ENCODE data around the gene RB1. TPM values are rescaled to one million over a fixed set of nuclear protein-coding genes. Genes with fewer than 3 reads are reported as not detected.
A peak's percentile ranks its signal among the peaks of the same experiment; 100 is the strongest.
"Not testable (repeated sequence)": the region's sequence is repeated elsewhere in the genome, so short reads cannot be mapped to it uniquely, and the experiment has no call there.

The RB1 gene
- total and polyA plus RNA-seq, 4 donors, result 10.0 to 69.9 (median 26.1) TPM

GRCh38 chr13:48414501-48414900 is 111.0 kb downstream of the RB1 start:
- peaks cover 0 to 18% (median 0%) of the 10 kb centered on the region in 5 donors for H3K4me1 ChIP-seq (ENCODE audit: control insufficient read depth in 5 of 5, insufficient read depth in 5 of 5, low read length in 5 of 5)
- no peak for TF ChIP-seq CTCF (IDR thresholded peaks at IDR 0.05; ENCODE audit: control extremely low read depth, extremely low read depth)

GRCh38 chr13:48415516-48415915 is 112.0 kb downstream of the RB1 start:
- Histone ChIP-seq H3K36me3 (ENCODE audit: control insufficient read depth in 4 of 4, insufficient read depth in 4 of 4, low read length in 4 of 4) (peaks cover 0 to 4% (median 3%) of the 10 kb centered on the region in 4 donors), H3K4me3 (no peak overlapping the region), H3K9me3 (ENCODE audit: control insufficient read depth in 4 of 4, insufficient read depth in 3 of 4, low read length in 3 of 4) (no peaks in the 10 kb centered on the region), H3K27ac (ENCODE audit: low read depth in 1 of 2, low read length in 1 of 2) (no peak overlapping the region), H3K4me1 (ENCODE audit: control insufficient read depth in 5 of 5, insufficient read depth in 5 of 5, low read length in 5 of 5) (peaks cover 0 to 12% (median 0%) of the 10 kb centered on the region in 5 donors), H3K9ac (ENCODE audit: insufficient read depth in 1 of 2, low read length in 2 of 2) (no peak overlapping the region), H3K27me3 (ENCODE audit: control insufficient read depth in 3 of 3, insufficient read depth in 3 of 3, low read length in 2 of 3) (no peaks in the 10 kb centered on the region)
- WGBS, 2 donors, result 91 to 96% methylated on average over 2 of the region's 2 CpGs
- DNase-seq (no peak), ATAC-seq (ENCODE audit: insufficient read depth, low FRiP score) (no peak)
- no peak for TF ChIP-seq CTCF (IDR thresholded peaks at IDR 0.05; ENCODE audit: control extremely low read depth, extremely low read depth)

More at GRCh38 chr13:48414501-48414900, 111.0 kb downstream of the RB1 start:
- Histone ChIP-seq H3K9me3 (ENCODE audit: control insufficient read depth in 4 of 4, insufficient read depth in 3 of 4, low read length in 3 of 4) (no peaks in the 10 kb centered on the region), H3K27ac (ENCODE audit: low read depth in 1 of 2, low read length in 1 of 2) (no peak overlapping the region), H3K9ac (ENCODE audit: insufficient read depth in 1 of 2, low read length in 2 of 2) (no peak overlapping the region), H3K36me3 (ENCODE audit: control insufficient read depth in 4 of 4, insufficient read depth in 4 of 4, low read length in 4 of 4) (peaks cover 0 to 4% (median 3%) of the 10 kb centered on the region in 4 donors), H3K27me3 (ENCODE audit: control insufficient read depth in 3 of 3, insufficient read depth in 3 of 3, low read length in 2 of 3) (no peaks in the 10 kb centered on the region), H3K4me3 (no peak overlapping the region)
- DNase-seq, result peak in 1 of 3 donors; percentile 14
- no peak for ATAC-seq (ENCODE audit: insufficient read depth, low FRiP score)

GRCh38 chr13:48422003-48422402 is 118.5 kb downstream of the RB1 start:
- DNase-seq; H3K9me3 ChIP-seq (ENCODE audit: control insufficient read depth in 4 of 4, insufficient read depth in 3 of 4, low read length in 3 of 4); H3K27me3 ChIP-seq (ENCODE audit: control insufficient read depth in 3 of 3, insufficient read depth in 3 of 3, low read length in 2 of 3); H3K27ac ChIP-seq (ENCODE audit: low read depth in 1 of 2, low read length in 1 of 2); H3K4me3 ChIP-seq; H3K9ac ChIP-seq (ENCODE audit: insufficient read depth in 1 of 2, low read length in 2 of 2); H3K36me3 ChIP-seq (ENCODE audit: control insufficient read depth in 4 of 4, insufficient read depth in 4 of 4, low read length in 4 of 4); H3K4me1 ChIP-seq (ENCODE audit: control insufficient read depth in 5 of 5, insufficient read depth in 5 of 5, low read length in 5 of 5); ATAC-seq (ENCODE audit: insufficient read depth, low FRiP score): not testable (repeated sequence)
- WGBS, 2 donors, result 97 to 98% methylated on average over 5 of the region's 5 CpGs

GRCh38 chr13:48424212-48424611 is 120.7 kb downstream of the RB1 start:
- ATAC-seq (ENCODE audit: insufficient read depth, low FRiP score), result no peak

More at GRCh38 chr13:48424212-48424611, 120.7 kb downstream of the RB1 start:
- H3K4me1 ChIP-seq (ENCODE audit: control insufficient read depth in 5 of 5, insufficient read depth in 5 of 5, low read length in 5 of 5), result peaks cover 0 to 1% (median 0%) of the 10 kb centered on the region in 5 donors
- H3K9me3 ChIP-seq (ENCODE audit: control insufficient read depth in 4 of 4, insufficient read depth in 3 of 4, low read length in 3 of 4), result peaks cover 0 to 3% (median 0%) of the 10 kb centered on the region in 4 donors
- H3K27me3 ChIP-seq (ENCODE audit: control insufficient read depth in 3 of 3, insufficient read depth in 3 of 3, low read length in 2 of 3), result no peaks in the 10 kb centered on the region
- TF ChIP-seq CTCF (IDR thresholded peaks at IDR 0.05; ENCODE audit: control extremely low read depth, extremely low read depth), result no peak
- H3K36me3 ChIP-seq (ENCODE audit: control insufficient read depth in 4 of 4, insufficient read depth in 4 of 4, low read length in 4 of 4), result no peaks in the 10 kb centered on the region
- no peak overlapping the region for H3K4me3 ChIP-seq
- H3K9ac ChIP-seq (ENCODE audit: insufficient read depth in 1 of 2, low read length in 2 of 2), result no peak overlapping the region
- no peak for DNase-seq
- H3K27ac ChIP-seq (ENCODE audit: low read depth in 1 of 2, low read length in 1 of 2), result no peak overlapping the region
- WGBS, 2 donors, result 94 to 97% methylated on average over 3 of the region's 3 CpGs

Data from lung (tissue), 12 donors.